Right ventricle myocardium superior (tissue), 1 donor: ENCODE data around the gene ATP5PD. TPM values are rescaled to one million over a fixed set of nuclear protein-coding genes. Genes with fewer than 3 reads are reported as not detected.
A peak's percentile ranks its signal among the peaks of the same experiment; 100 is the strongest.
"Not testable (repeated sequence)": the region's sequence is repeated elsewhere in the genome, so short reads cannot be mapped to it uniquely, and the experiment has no call there.

Experiments used
- ATAC-seq: fragments of 200-7000 bp; cut with Tn5 transposase; one replicate; pipeline ENCODE4 v1.9.1; 2020; ENCODE audit warnings: mild to moderate bottlenecking; ENCODE audit not compliant: poor library complexity
- DNase-seq: peaks from one replicate; pipeline ENCODE4 v3.0.0-alpha.2; 2020
- intact Hi-C: fragments of 100-400 bp; cut with DNase I; formaldehyde crosslinking; loops from one replicate; pipeline ENCODE4 v1.11.2; 2022
- total RNA-seq: library from RNA; stranded (reverse); fragmentation: NEBNext Ultra II Directional; extraction: Animal tissue kit (Norgen Biotek cat#: 25700); gene quantifications from one replicate; pipeline ENCODE4 v1.2.1, GENCODE V29; 2021
- donor health status: DM: no; HTN: yes; CAD: no; lungs with severe emphysema.

The ATP5PD gene
- total RNA-seq, 1 donor from 2014 or later, result 832 TPM

GRCh38 chr17:75006653-75007052, 40.1 kb downstream of the ATP5PD start:
- no peak for ATAC-seq

GRCh38 chr17:75006084-75006483, 40.7 kb downstream of the ATP5PD start:
- ATAC-seq, DNase-seq, intact Hi-C loops: not testable (repeated sequence)

More at GRCh38 chr17:75006653-75007052, 40.1 kb downstream of the ATP5PD start:
- intact Hi-C loops, result no loop called here
- DNase-seq, result no peak

GRCh38 chr17:75005291-75005690, 41.5 kb downstream of the ATP5PD start:
- intact Hi-C loops, result no loop called here
- DNase-seq (no peak), ATAC-seq (no peak)

GRCh38 chr17:75004371-75004770, 42.4 kb downstream of the ATP5PD start:
- no peak for DNase-seq
- no peak for ATAC-seq
- intact Hi-C loops, result no loop called here

- ATAC-seq (no peak), DNase-seq (no peak)
- intact Hi-C loops, result no loop called here
Measured at GRCh38 chr17:75003957-75004355, 42.8 kb downstream of the ATP5PD start.

GRCh38 chr17:75003070-75003956, 43.5 kb downstream of the ATP5PD start:
- no peak for DNase-seq
- intact Hi-C loops, result no loop called here
- ATAC-seq, result no peak

- no peak for ATAC-seq
- intact Hi-C loops, result no loop called here
- no peak for DNase-seq
Measured at GRCh38 chr17:75001915-75002843, 44.6 kb downstream of the ATP5PD start.

GRCh38 chr17:74999523-74999922, 47.2 kb downstream of the ATP5PD start:
- intact Hi-C loops, result no loop called here

GRCh38 chr17:74998783-74999182, 48.0 kb downstream of the ATP5PD start:
- no peak for DNase-seq
- intact Hi-C loops, result no loop called here
- ATAC-seq, result peak; percentile 84

More at GRCh38 chr17:74999523-74999922, 47.2 kb downstream of the ATP5PD start:
- no peak for DNase-seq
- ATAC-seq, result peak; percentile 84

GRCh38 chr17:74995847-74996246, 50.9 kb downstream of the ATP5PD start:
- intact Hi-C loops, result no loop called here
- ATAC-seq (no peak), DNase-seq (no peak)

GRCh38 chr17:74994440-74994839, 52.3 kb downstream of the ATP5PD start:
- ATAC-seq (no peak), DNase-seq (no peak)
- intact Hi-C loops, result no loop called here

- ATAC-seq (no peak), DNase-seq (no peak)
- intact Hi-C loops, result no loop called here
Measured at GRCh38 chr17:74992223-74992622, 54.5 kb downstream of the ATP5PD start.

- no peak for ATAC-seq
- intact Hi-C loops, result no loop called here
- DNase-seq, result no peak
Measured at GRCh38 chr17:74990581-74991105, 56.1 kb downstream of the ATP5PD start.

Other genes with a start within 250 kb of the ATP5PD start
- gene GRIN2C, start 187.1 kb downstream of the ATP5PD start, total RNA-seq, result 0.65 TPM
- 4.6 TPM for gene FDXR, start 174.0 kb downstream of the ATP5PD start, total RNA-seq
- gene FADS6, start 153.3 kb downstream of the ATP5PD start, total RNA-seq, result not detected
- gene USH1G, start 123.7 kb downstream of the ATP5PD start, total RNA-seq, result not detected
- gene OTOP2, start 122.7 kb downstream of the ATP5PD start, total RNA-seq, result not detected
- gene OTOP3, start 111.1 kb downstream of the ATP5PD start, total RNA-seq, result not detected
- 9.0 TPM for gene HID1, start 74.2 kb downstream of the ATP5PD start, total RNA-seq
- 18.4 TPM for gene CDR2L, start 59.3 kb downstream of the ATP5PD start, total RNA-seq
- gene MRPL58, start 34.3 kb downstream of the ATP5PD start, total RNA-seq, result 46.6 TPM
- gene KCTD2, start 256 bp upstream of the ATP5PD start, total RNA-seq, result 23.8 TPM
- 6.5 TPM for gene SLC16A5, start 41.0 kb upstream of the ATP5PD start, total RNA-seq
- gene ARMC7, start 63.0 kb upstream of the ATP5PD start, total RNA-seq, result 5.3 TPM
- 24.6 TPM for gene NT5C, start 84.8 kb upstream of the ATP5PD start, total RNA-seq
- gene JPT1, start 107.5 kb upstream of the ATP5PD start, total RNA-seq, result 15.0 TPM
- 200 TPM for gene SUMO2, start 136.0 kb upstream of the ATP5PD start, total RNA-seq
- 25.2 TPM for gene NUP85, start 158.7 kb upstream of the ATP5PD start, total RNA-seq
- 22.3 TPM for gene GGA3, start 214.6 kb upstream of the ATP5PD start, total RNA-seq
- 125 TPM for gene MRPS7, start 214.9 kb upstream of the ATP5PD start, total RNA-seq
- gene MIF4GD, start 224.3 kb upstream of the ATP5PD start, total RNA-seq, result 13.7 TPM
- gene SLC25A19, start 242.5 kb upstream of the ATP5PD start, total RNA-seq, result 12.5 TPM